Kidney (tissue), 14 donors: ENCODE results near the gene TXNDC12. TPM values are rescaled to one million over a fixed set of nuclear protein-coding genes. Genes with fewer than 3 reads are reported as not detected.

Source experiments
- DNase-seq, 5 donors: peaks; one replicate each; pipeline ENCODE4 v3.0.0-alpha.2; 2013 to 2020
- FAIRE-seq: peaks from 2 replicates; lab custom pipeline; 2012; peaks lifted over from hg19 to GRCh38; lab: Jason Lieb, UNC
- H3K27ac ChIP-seq, 2 donors: one replicate each; pipeline ENCODE4 v1.7.0; 2013; ENCODE audit warnings: low read depth in 2 of 2, low read length in 2 of 2, inconsistent platforms in 1 of 2
- H3K27me3 ChIP-seq: one replicate; pipeline ENCODE4 v1.7.1; 2013; ENCODE audit warnings: low read length, inconsistent platforms; ENCODE audit not compliant: control insufficient read depth, insufficient read depth
- H3K36me3 ChIP-seq, 3 donors: one replicate each; pipeline versions ENCODE4 v1.7.0 to v1.7.1; 2013; ENCODE audit warnings: low read length in 3 of 3, control low read depth in 1 of 3, inconsistent platforms in 1 of 3; ENCODE audit not compliant: insufficient read depth in 3 of 3, control insufficient read depth in 2 of 3
- H3K4me1 ChIP-seq, 3 donors: one replicate each; pipeline versions ENCODE4 v1.7.0 to v1.7.1; 2013; ENCODE audit warnings: low read length in 3 of 3, inconsistent platforms in 1 of 3, low read depth in 1 of 3; ENCODE audit not compliant: control insufficient read depth in 2 of 3, insufficient read depth in 2 of 3
- H3K4me3 ChIP-seq, 3 donors: one replicate each; pipeline versions ENCODE4 v1.7.0 to v1.8.1; 2013; ENCODE audit warnings: low read length in 3 of 3, control low read depth in 1 of 3, inconsistent platforms in 1 of 3
- H3K9ac ChIP-seq, 3 donors: one replicate each; pipeline versions ENCODE4 v1.7.0 to v1.7.1; 2013; ENCODE audit warnings: low read length in 3 of 3, control low read depth in 1 of 3, inconsistent platforms in 1 of 3
- H3K9me3 ChIP-seq, 3 donors: one replicate each; pipeline versions ENCODE4 v1.7.0 to v1.7.1; 2013; ENCODE audit warnings: low read length in 3 of 3, control low read depth in 1 of 3, inconsistent platforms in 1 of 3; ENCODE audit not compliant: control insufficient read depth in 2 of 3, insufficient read depth in 1 of 3
- CTCF ChIP-seq: IDR thresholded peaks from 3 replicates; pipeline ENCODE4 v1.5.1; 2012; ENCODE audit warnings: mild to moderate bottlenecking, moderate library complexity, borderline replicate concordance; ENCODE audit not compliant: insufficient read depth; ENCODE audit errors: extremely low read depth
- intact Hi-C: fragments of 100-400 bp; cut with DNase I; formaldehyde crosslinking; loops from one replicate; pipeline ENCODE4 v1.11.1; 2022
- polyA plus RNA-seq: library from polyadenylated mRNA; stranded (reverse); fragments of 350-450 nt; fragmentation: Illumina TruSeq; extraction: RNeasy Lipid Tissue Mini Kit (QIAGEN cat#74804); gene quantifications from one replicate; pipeline ENCODE4 v1.2.3, GENCODE V29; 2014; ENCODE audit warnings: low read depth, low replicate concordance; ENCODE audit not compliant: insufficient read depth
- total RNA-seq: library from RNA; stranded (reverse); fragmentation: NEBNext Ultra II Directional; extraction: Animal tissue kit (Norgen Biotek cat#: 25700); gene quantifications from one replicate; pipeline ENCODE4 v1.2.1, GENCODE V29; 2021
- donor health status: control.
- donor health status: control.
- donor health status: control.
- donor health status: control.
- donor health status: control.
- donor health status: DM: yes; HTN: yes; CAD: no.
- donor health status: Normal renal cell carcinoma (clear cell type).

TXNDC12 gene
- total and polyA plus RNA-seq, 2 donors from 2014 or later: 40.5 to 46.0 TPM

- Histone ChIP-seq H3K4me1 (no peaks in the 10 kb centered on the region), H3K36me3 (no peaks in the 10 kb centered on the region), H3K4me3 (no peak overlapping the region), H3K9me3 (no peaks in the 10 kb centered on the region), H3K27ac (no peak overlapping the region), H3K9ac (no peak overlapping the region), H3K27me3 (no peaks in the 10 kb centered on the region)
- intact Hi-C loops: no loop called here
- no peak for TF ChIP-seq CTCF
- no peak for FAIRE-seq
- no peak for DNase-seq
These were observed 13.3 kb downstream of the TXNDC12 start for GRCh38 chr1:52041551-52042185.

- Histone ChIP-seq H3K9ac (no peak overlapping the region), H3K36me3 (peaks cover 0 to 2% (median 0%) of the 10 kb centered on the region in 3 donors), H3K4me1 (no peaks in the 10 kb centered on the region), H3K27ac (no peak overlapping the region), H3K4me3 (no peak overlapping the region), H3K9me3 (no peaks in the 10 kb centered on the region), H3K27me3 (no peaks in the 10 kb centered on the region)
- no peak for TF ChIP-seq CTCF
- intact Hi-C loops: no loop called here
- no peak for FAIRE-seq
- DNase-seq: no peak
These were observed 17.1 kb downstream of the TXNDC12 start for GRCh38 chr1:52037909-52038308.

GRCh38 chr1:52037402-52037814, 17.6 kb downstream of the TXNDC12 start:
- TF ChIP-seq CTCF: no peak
- Histone ChIP-seq H3K27ac (no peak overlapping the region), H3K36me3 (peaks cover 0 to 2% (median 0%) of the 10 kb centered on the region in 3 donors), H3K4me1 (peaks cover under 1 to 4% (median 2%) of the 10 kb centered on the region in 3 donors), H3K9me3 (no peaks in the 10 kb centered on the region), H3K4me3 (no peak overlapping the region), H3K27me3 (no peaks in the 10 kb centered on the region), H3K9ac (no peak overlapping the region)
- DNase-seq (no peak), FAIRE-seq (no peak)
- intact Hi-C loops: no loop called here
